Sigmoid colon (tissue), 7 donors: ENCODE results near the gene NRP2. TPM values are rescaled to one million over a fixed set of nuclear protein-coding genes. Genes with fewer than 3 reads are reported as not detected.
A peak's percentile ranks its signal among the peaks of the same experiment; 100 is the strongest.

Experiments used
- DNase-seq: peaks from one replicate; pipeline ENCODE4 v3.0.0-alpha.2; 2019
- H3K27ac ChIP-seq, 4 donors: fragments of 200-600 bp; sonication (generic); one replicate each; pipeline ENCODE4 v1.5.1; 2016 to 2019; ENCODE audit warnings: mild to moderate bottlenecking in 1 of 4
- H3K27me3 ChIP-seq, 3 donors: fragments of 200-600 bp; sonication (generic); one replicate each; pipeline ENCODE4 v1.5.1; 2019; ENCODE audit warnings: mild to moderate bottlenecking in 1 of 3
- H3K36me3 ChIP-seq, 4 donors: fragments of 200-600 bp; sonication (generic); one replicate each; pipeline ENCODE4 v1.5.1; 2016 to 2019
- H3K4me1 ChIP-seq, 4 donors: fragments of 200-600 bp; sonication (generic); one replicate each; pipeline ENCODE4 v1.5.1; 2017 to 2019
- H3K4me3 ChIP-seq, 4 donors: fragments of 200-600 bp; sonication (generic); one replicate each; pipeline ENCODE4 v1.5.1; 2017 to 2019; ENCODE audit warnings: mild to moderate bottlenecking in 2 of 4, moderate library complexity in 1 of 4
- H3K9me3 ChIP-seq, 4 donors: fragments of 200-600 bp in 3 of 4; sonication (generic) in 3 of 4; one replicate each; pipeline versions ENCODE4 v1.5.1 to v1.6.1; 2013 to 2019
- EP300 ChIP-seq, 4 donors: sonication (generic); formaldehyde crosslinking; IDR thresholded peaks; one replicate each; pipeline ENCODE4 v1.6.1; 2017; ENCODE audit warnings: antibody characterized with exemption in 4 of 4
- POLR2A ChIP-seq, 2 donors: fragments of 450-650 bp; IDR thresholded peaks; one replicate each; pipeline ENCODE4 v1.6.1; 2016; ENCODE audit warnings: antibody characterized with exemption in 2 of 2, mild to moderate bottlenecking in 2 of 2, moderate library complexity in 2 of 2
- POLR2AphosphoS5 ChIP-seq, 4 donors: sonication (generic); formaldehyde crosslinking; IDR thresholded peaks; one replicate each; pipeline ENCODE4 v1.6.1; 2017; ENCODE audit warnings: antibody characterized with exemption in 4 of 4
- WGBS, 2 donors: extraction: QIAGEN DNeasy Blood & Tissue Kit; methylation state at CpG; one replicate each; pipeline ENCODE4 v1.1.7; 2013; 5-methylcytosine and 5-hydroxymethylcytosine counted together
- intact Hi-C: fragments of 100-400 bp; cut with DNase I; formaldehyde crosslinking; loops from one replicate; pipeline ENCODE4 v1.15.1; 2023
- polyA plus RNA-seq, 3 donors: library from polyadenylated mRNA; stranded (reverse); fragments of 200-250 nt; gene quantifications; one replicate each; pipeline ENCODE4 v1.2.3, GENCODE V29; 2013
- total RNA-seq, 4 donors: library from RNA; depleted of rRNA; stranded (reverse); fragments of >200 nt; gene quantifications; one replicate each; pipeline ENCODE4 v1.1.0, GENCODE V29; 2016
- TF ChIP-seq, protein P1 (sequence below), 4 experiments: fragments of 450-650 bp in 3 of 4; fragments of 200-600 bp in 1 of 4; IDR thresholded peaks; one replicate each; pipeline ENCODE4 v1.5.1; 2016 to 2019; ENCODE audit warnings: antibody characterized with exemption in 4 of 4, mild to moderate bottlenecking in 3 of 4, moderate library complexity in 2 of 4
- donor health status: healthy with polysubstance abuse.
- donor health status: Bipolar disorder and iron deficiency.
- donor health status: healthy.

The NRP2 gene
- total and polyA plus RNA-seq, 7 donors = 2.5 to 348 (median 207) TPM

DNA sequence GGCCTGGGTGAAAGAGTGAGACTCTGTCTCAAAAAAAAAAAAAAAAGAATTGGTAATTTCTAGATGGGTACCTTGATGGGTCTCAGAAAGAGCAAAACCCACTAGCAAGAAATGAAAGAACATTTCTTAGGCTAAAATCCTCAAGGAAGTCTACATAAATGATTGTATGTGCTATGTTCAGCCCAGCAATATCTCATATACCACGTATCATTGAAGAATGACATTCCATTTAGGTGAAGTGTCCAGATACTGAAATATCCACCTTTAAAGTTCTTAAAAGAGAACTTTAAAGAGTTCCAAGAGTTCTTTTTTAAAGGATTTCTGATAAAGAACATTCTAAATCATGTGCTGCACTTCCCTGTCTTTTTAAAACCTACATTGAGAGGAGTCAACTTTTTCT is 19.2 kb downstream of the NRP2 start:
- WGBS, 2 donors = 82 to 87% methylated on average over 1 of the region's 1 CpG
- H3K36me3 ChIP-seq = peaks cover 0 to 54% (median 15%) of the 10 kb centered on the region in 4 donors
- DNase-seq = no peak
- H3K27ac ChIP-seq = peak overlapping the region; percentile 94 to 99 (median 96)
- TF ChIP-seq POLR2A (IDR thresholded peaks at IDR 0.05) (no peak), POLR2AphosphoS5 (IDR thresholded peaks at IDR 0.05) (no peak), EP300 (IDR thresholded peaks at IDR 0.05) (no peak)
- TF ChIP-seq, protein P1, sequence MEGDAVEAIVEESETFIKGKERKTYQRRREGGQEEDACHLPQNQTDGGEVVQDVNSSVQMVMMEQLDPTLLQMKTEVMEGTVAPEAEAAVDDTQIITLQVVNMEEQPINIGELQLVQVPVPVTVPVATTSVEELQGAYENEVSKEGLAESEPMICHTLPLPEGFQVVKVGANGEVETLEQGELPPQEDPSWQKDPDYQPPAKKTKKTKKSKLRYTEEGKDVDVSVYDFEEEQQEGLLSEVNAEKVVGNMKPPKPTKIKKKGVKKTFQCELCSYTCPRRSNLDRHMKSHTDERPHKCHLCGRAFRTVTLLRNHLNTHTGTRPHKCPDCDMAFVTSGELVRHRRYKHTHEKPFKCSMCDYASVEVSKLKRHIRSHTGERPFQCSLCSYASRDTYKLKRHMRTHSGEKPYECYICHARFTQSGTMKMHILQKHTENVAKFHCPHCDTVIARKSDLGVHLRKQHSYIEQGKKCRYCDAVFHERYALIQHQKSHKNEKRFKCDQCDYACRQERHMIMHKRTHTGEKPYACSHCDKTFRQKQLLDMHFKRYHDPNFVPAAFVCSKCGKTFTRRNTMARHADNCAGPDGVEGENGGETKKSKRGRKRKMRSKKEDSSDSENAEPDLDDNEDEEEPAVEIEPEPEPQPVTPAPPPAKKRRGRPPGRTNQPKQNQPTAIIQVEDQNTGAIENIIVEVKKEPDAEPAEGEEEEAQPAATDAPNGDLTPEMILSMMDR (IDR thresholded peaks at IDR 0.05) = no peak
- intact Hi-C loops = no loop called here
- H3K4me3 ChIP-seq = no peak overlapping the region
- H3K27me3 ChIP-seq = no peaks in the 10 kb centered on the region
- H3K4me1 ChIP-seq = peaks cover 0 to 100% (median 99%) of the 10 kb centered on the region in 4 donors
- H3K9me3 ChIP-seq = no peaks in the 10 kb centered on the region

DNA sequence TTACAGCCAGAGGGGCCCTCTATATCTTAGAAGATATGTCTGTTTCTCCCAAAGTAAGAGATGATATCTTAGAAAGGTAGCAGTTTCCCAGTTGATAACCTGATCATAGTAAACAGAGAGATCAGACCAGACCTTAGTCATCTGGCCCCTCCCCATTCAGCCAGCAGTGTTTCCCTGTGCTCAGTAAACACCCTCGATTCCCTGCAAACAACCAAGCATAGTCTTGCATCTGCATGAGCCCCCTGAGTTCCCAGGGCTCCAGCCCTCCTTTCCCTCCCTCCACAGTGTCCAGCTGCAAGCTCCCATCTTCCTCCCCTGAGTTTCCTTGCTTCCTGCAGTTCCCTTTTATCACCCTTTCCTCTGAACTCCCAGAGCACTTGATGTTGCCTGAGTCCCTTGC is 20.3 kb downstream of the NRP2 start:
- peak overlapping the region; percentile 94 to 99 (median 96) for H3K27ac ChIP-seq

DNA sequence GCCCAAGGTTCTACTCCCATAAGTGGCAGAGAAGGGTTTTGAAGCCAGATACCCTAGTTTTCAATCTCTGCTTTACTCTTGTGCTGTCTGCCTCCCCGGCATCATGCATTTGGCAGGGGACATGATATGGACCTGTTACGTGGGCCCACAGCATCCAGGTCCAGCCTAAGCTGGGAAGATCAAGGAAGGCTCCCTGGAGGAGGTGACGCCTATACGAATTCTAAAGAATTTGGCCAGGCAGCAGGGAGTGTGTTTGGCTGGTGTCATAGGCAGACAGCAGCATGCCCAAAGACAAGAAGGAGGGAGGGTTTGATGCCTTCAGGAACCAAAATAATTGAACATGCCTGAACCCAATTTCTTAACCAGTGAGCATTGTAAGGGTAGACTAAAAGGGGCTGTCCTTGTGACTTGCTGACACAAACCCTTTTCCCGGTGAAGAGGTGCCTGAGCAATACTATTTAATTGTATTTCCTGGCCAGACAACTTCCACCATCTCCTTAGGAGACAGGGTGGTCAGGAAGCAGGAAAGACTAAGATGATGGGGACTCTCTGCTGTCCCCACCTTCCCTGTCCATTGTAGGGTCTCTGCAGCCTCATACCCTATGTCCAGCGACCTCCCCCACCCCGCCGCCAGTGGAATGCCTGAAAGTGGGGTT is 21.3 kb downstream of the NRP2 start:
- Histone ChIP-seq H3K4me1 (peaks cover 0 to 100% (median 100%) of the 10 kb centered on the region in 4 donors), H3K9me3 (no peaks in the 10 kb centered on the region), H3K27ac (peak overlapping the region; percentile 94 to 99 (median 96)), H3K27me3 (no peaks in the 10 kb centered on the region), H3K4me3 (no peak overlapping the region), H3K36me3 (peaks cover 0 to 42% (median 12%) of the 10 kb centered on the region in 4 donors)
- no peak for TF ChIP-seq POLR2A (IDR thresholded peaks at IDR 0.05)
- 63 to 86% methylated on average over 8 of the region's 8 CpGs for WGBS, 2 donors
- DNase-seq = no peak
- intact Hi-C loops = no loop called here

More for the DNA sequence above, 20.3 kb downstream of the NRP2 start:
- peaks cover 0 to 100% (median 100%) of the 10 kb centered on the region in 4 donors for H3K4me1 ChIP-seq
- 15 to 41% methylated on average over 1 of the region's 1 CpG for WGBS, 2 donors
- intact Hi-C loops = no loop called here
- H3K4me3 ChIP-seq = no peak overlapping the region
- H3K9me3 ChIP-seq = no peaks in the 10 kb centered on the region
- H3K36me3 ChIP-seq = peaks cover 0 to 52% (median 17%) of the 10 kb centered on the region in 4 donors
- no peaks in the 10 kb centered on the region for H3K27me3 ChIP-seq
- TF ChIP-seq, protein P1 (IDR thresholded peaks at IDR 0.05) = no peak
- TF ChIP-seq POLR2A (IDR thresholded peaks at IDR 0.05) (no peak), POLR2AphosphoS5 (IDR thresholded peaks at IDR 0.05) (no peak), EP300 (IDR thresholded peaks at IDR 0.05) (no peak)
- no peak for DNase-seq

DNA sequence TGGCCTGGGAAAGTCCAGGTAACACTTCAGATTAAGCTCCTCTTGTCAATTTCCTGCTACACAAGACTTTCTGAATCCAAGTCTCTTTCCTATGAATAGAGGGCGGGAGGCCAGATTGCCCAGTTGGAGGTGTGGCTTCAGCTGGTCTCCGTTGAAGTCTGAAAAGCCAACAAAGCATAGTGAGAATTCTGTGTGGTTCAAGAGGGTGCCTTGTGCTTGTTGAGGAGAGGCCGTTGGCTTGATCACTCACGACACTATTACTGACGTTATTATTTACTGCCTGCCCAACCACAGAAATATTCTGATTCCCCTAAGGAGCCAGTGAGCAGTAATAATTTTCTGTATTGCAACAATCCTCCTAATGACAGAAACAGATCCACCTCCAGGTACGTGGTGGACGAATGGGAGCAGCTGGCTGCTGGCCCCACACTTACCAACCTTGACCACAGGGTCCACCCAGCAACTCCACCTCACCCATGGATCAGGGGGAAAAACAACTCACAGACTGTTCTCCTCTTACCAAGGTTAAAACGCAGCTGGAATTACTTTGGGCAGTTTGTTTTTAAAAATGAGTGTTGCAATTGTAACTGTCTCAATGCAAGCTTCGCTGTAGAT is 21.9 kb downstream of the NRP2 start:
- H3K27ac ChIP-seq = peak overlapping the region; percentile 94 to 99 (median 96)
- peaks cover 0 to 40% (median 11%) of the 10 kb centered on the region in 4 donors for H3K36me3 ChIP-seq
- intact Hi-C loops = no loop called here
- no peaks in the 10 kb centered on the region for H3K9me3 ChIP-seq
- H3K27me3 ChIP-seq = no peaks in the 10 kb centered on the region
- DNase-seq = peak; percentile 78
- H3K4me3 ChIP-seq = no peak overlapping the region
- peaks cover 0 to 100% (median 100%) of the 10 kb centered on the region in 4 donors for H3K4me1 ChIP-seq
- 37 to 68% methylated on average over 9 of the region's 9 CpGs for WGBS, 2 donors
- TF ChIP-seq POLR2AphosphoS5 (IDR thresholded peaks at IDR 0.05) (peak in 2 of 4 donors; percentile 24 to 32), EP300 (IDR thresholded peaks at IDR 0.05) (no peak)

DNA sequence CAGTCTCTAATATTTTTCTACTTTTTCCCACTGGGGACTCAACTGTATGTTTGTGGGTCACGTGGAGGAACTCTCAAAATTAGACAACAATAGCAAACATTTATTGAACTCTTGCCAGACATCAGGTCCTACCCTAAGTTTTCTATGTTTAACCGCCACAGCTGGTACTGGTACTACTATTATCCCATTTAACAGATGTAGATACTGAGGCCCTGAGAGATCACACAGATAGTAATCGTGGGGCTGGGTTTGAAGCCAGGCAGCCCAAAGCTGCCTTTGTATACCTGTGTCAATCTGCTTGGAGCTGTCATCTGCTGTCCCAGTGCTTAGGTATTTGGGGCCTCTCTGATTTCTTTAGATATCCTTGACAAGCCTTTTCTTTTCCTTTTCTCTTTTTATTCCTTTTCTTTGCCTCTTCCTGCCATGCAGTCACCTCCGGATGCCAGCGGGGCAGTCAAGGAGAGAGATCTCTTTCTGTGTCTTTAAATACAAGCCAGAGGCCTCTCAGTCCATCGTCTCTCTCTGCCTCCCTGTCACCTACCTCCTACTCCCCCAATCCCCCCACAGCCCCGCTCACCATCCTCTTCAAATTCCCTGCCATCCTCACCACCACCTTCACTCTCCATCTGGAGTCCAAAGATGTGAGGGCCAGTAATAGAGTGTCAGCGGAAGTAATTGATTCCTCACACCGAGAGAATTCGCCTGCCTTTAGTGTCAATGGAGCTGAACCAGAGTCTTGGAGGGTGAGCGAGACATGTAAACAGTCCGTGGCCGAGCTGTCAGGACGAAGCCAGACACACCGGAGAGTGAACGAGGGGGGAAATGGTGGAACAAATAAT is 23.4 kb downstream of the NRP2 start:
- H3K27ac ChIP-seq = peak overlapping the region; percentile 94 to 99 (median 96)
- H3K27me3 ChIP-seq = no peaks in the 10 kb centered on the region
- no peaks in the 10 kb centered on the region for H3K9me3 ChIP-seq
- peaks cover 0 to 49% (median 9%) of the 10 kb centered on the region in 4 donors for H3K36me3 ChIP-seq
- peaks cover 0 to 100% (median 97%) of the 10 kb centered on the region in 4 donors for H3K4me1 ChIP-seq
- no peak overlapping the region for H3K4me3 ChIP-seq
- WGBS, 2 donors = 86 to 88% methylated on average over 16 of the region's 16 CpGs
- intact Hi-C loops = loop anchor here (2.0 kb wide), 1 partner anchor 21 kb away; no protein-coding TSS in a partner anchor
- TF ChIP-seq EP300 (IDR thresholded peaks at IDR 0.05) (no peak), POLR2AphosphoS5 (IDR thresholded peaks at IDR 0.05) (no peak), POLR2A (IDR thresholded peaks at IDR 0.05) (no peak)
- TF ChIP-seq, protein P1 (IDR thresholded peaks at IDR 0.05) = no peak
- no peak for DNase-seq
